Activated CD4-positive, alpha-beta memory T cell treated with anti-CD3 and anti-CD28 coated beads for 36 hours (primary cell): ENCODE data around the gene EML5. TPM values are rescaled to one million over a fixed set of nuclear protein-coding genes. Genes with fewer than 3 reads are reported as not detected.

Source experiments
- CTCF ChIA-PET: fragments of 350-600 bp; sonication (Branson Sonifier 250); formaldehyde crosslinking; loops from one replicate; lab custom pipeline; 2021; ENCODE audit warnings: antibody characterized with exemption, inconsistent platforms; lab: Charles Lee
- POLR2A ChIA-PET: fragments of 350-600 bp; sonication (Branson Sonifier 250); formaldehyde crosslinking; loops from one replicate; lab custom pipeline; 2021; ENCODE audit warnings: antibody characterized with exemption; lab: Charles Lee
- DNase-seq: peaks from one replicate; pipeline ENCODE4 v3.0.0-alpha.2; 2020
- H3K27ac Mint-ChIP-seq: one replicate; pipeline ENCODE4 v1.8.0; 2021; ENCODE audit warnings: mixed read lengths
- H3K27me3 Mint-ChIP-seq: one replicate; pipeline ENCODE4 v1.8.0; 2021; ENCODE audit warnings: mixed read lengths
- H3K36me3 Mint-ChIP-seq: one replicate; pipeline ENCODE4 v1.8.0; 2021; ENCODE audit warnings: mixed read lengths
- H3K4me1 Mint-ChIP-seq: one replicate; pipeline ENCODE4 v1.8.0; 2021; ENCODE audit warnings: low read depth, mixed read lengths
- H3K4me3 Mint-ChIP-seq: one replicate; pipeline ENCODE4 v1.8.0; 2021; ENCODE audit warnings: mild to moderate bottlenecking, mixed read lengths
- H3K9me3 Mint-ChIP-seq: one replicate; pipeline ENCODE4 v1.8.0; 2021; ENCODE audit warnings: mixed read lengths
- intact Hi-C: fragments of 100-400 bp; cut with micrococcal nuclease; formaldehyde crosslinking; loops from one replicate; pipeline ENCODE4 v1.15.1; 2023
- total RNA-seq, 2 experiments: library from RNA; stranded (reverse); gene quantifications; one replicate each; pipeline ENCODE4 v1.2.3, GENCODE V29; 2021

EML5 gene
- total RNA-seq, 2 experiments from 2014 or later, result 5.7 to 6.2 TPM

DNA sequence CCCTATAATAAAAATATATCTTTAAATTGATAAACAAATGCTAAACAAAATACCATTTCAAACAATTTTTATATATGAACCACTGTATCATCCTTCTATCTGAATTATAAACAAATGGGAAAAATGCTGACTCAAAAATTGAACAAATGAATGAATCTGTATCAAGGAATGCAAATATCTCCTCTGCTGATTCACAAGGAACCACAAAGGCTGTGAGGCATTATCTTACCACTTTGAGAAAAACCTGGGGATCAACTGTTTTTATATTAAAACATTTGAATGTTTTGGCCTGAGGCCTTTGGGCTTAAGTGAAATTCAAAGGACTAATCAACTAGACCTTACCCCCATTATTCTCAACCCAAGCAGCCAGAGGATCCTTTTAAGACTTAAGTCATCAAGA, 86.3 kb downstream of the EML5 start:
- CTCF ChIA-PET, result no interaction called here

DNA sequence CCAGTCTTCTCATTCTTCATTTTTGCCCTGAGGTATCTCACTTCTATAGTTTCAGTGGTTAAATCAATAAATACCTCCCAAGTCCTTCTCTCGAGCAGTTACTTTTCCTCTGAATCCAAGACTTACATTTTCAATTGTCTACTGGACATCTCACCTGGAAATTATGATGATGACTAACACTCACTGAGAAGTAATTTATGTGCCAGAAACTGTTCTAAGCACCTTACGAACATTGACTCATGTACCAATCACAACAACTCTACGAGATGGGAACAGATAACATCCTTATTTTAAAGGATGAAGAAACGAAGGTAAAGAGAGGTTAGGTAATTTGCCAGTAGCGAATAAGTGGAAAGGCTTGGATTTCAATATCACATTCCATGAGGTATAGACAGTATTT, 94.1 kb downstream of the EML5 start:
- DNase-seq, result no peak
- H3K27ac Mint-ChIP-seq, result no peak overlapping the region
- peaks cover 5% of the 10 kb centered on the region for H3K36me3 Mint-ChIP-seq
- intact Hi-C loops, result no loop called here
- H3K4me1 Mint-ChIP-seq, result no peaks in the 10 kb centered on the region
- H3K27me3 Mint-ChIP-seq, result no peaks in the 10 kb centered on the region
- H3K9me3 Mint-ChIP-seq, result no peaks in the 10 kb centered on the region
- CTCF ChIA-PET, result no interaction called here
- POLR2A ChIA-PET, result no interaction called here
- H3K4me3 Mint-ChIP-seq, result no peak overlapping the region

More for the DNA sequence above, 86.3 kb downstream of the EML5 start:
- POLR2A ChIA-PET, result no interaction called here
- no peak overlapping the region for H3K4me3 Mint-ChIP-seq
- H3K4me1 Mint-ChIP-seq, result no peaks in the 10 kb centered on the region
- intact Hi-C loops, result no loop called here
- H3K9me3 Mint-ChIP-seq, result no peaks in the 10 kb centered on the region
- no peaks in the 10 kb centered on the region for H3K27me3 Mint-ChIP-seq
- no peak for DNase-seq
- H3K27ac Mint-ChIP-seq, result no peak overlapping the region
- peaks cover 11% of the 10 kb centered on the region for H3K36me3 Mint-ChIP-seq

DNA sequence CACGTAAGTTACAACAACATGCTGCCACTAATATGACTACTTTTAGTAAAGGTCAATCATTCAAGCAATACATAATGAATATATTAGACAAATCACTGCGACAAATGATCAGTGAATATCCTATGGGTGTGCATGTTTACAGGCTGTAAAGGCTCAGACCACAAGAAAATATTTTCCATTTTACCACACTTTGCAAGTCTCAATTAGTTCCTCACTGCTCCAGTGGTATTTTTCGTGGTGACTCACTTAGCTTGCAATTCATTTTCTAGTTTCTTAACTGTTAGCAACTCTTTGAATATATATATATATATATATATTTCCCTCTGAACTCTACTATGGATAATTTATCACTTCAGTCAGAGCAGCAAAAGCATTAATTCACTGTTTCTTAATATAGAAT, 96.9 kb downstream of the EML5 start:
- DNase-seq, result no peak
- H3K4me3 Mint-ChIP-seq, result no peak overlapping the region
- intact Hi-C loops, result no loop called here
- no peaks in the 10 kb centered on the region for H3K4me1 Mint-ChIP-seq
- H3K27ac Mint-ChIP-seq, result no peak overlapping the region
- no peaks in the 10 kb centered on the region for H3K9me3 Mint-ChIP-seq
- ChIA-PET POLR2A (no interaction called here), CTCF (interaction anchor here (1.5 kb wide), 1 partner anchor 28 kb away, joined by 4 read pairs; no protein-coding TSS in a partner anchor)
- peaks cover 10% of the 10 kb centered on the region for H3K36me3 Mint-ChIP-seq
- no peaks in the 10 kb centered on the region for H3K27me3 Mint-ChIP-seq

DNA sequence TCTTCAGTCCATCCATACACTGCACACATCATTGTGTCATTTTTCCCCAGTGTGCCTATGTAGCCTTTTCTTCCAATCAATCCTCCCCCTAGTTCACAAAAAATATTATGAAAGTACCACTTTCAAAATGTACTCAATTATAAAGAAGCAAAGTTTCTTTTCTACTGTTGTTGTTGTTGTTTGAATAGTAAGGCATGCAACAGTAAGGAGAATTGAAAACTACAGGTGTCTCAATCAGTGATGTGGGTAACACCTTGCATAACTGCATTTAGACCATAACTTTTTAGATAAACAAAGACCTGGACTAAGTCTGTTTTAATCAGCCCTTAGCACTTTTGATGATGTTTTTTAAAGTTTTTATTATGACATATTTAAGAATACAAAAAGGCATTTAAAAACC, 104.4 kb downstream of the EML5 start:
- DNase-seq, result no peak
- intact Hi-C loops, result no loop called here
- Mint-ChIP-seq H3K4me3 (no peak overlapping the region), H3K27me3 (no peaks in the 10 kb centered on the region), H3K4me1 (no peaks in the 10 kb centered on the region), H3K36me3 (peaks cover 9% of the 10 kb centered on the region), H3K9me3 (no peaks in the 10 kb centered on the region), H3K27ac (no peak overlapping the region)
- ChIA-PET POLR2A (no interaction called here), CTCF (interaction anchor here (1.7 kb wide), 1 partner anchor 21 kb away, joined by 11 read pairs; no protein-coding TSS in a partner anchor)

DNA sequence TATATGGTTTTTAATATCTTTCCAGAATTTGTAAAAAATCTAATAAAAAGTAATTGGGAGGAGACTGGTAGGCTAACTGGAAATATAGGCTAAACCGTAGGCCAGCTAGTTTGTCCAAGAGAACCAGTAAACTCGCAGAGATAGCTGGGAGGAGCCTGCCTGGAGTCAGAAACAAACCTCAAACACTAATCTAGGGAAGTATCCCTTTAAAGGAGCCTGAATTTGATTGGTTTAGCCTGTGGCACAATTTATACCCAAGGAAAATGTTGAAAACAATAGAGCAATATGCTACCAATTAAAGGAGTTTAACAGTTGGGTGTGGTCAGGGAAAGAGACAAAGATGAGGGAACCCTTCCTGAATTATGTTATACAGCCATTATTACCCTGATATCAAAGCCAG, 109.6 kb downstream of the EML5 start:
- CTCF ChIA-PET, result interaction anchor here (0.7 kb wide), 1 partner anchor 16 kb away, joined by 3 read pairs; no protein-coding TSS in a partner anchor
- no peaks in the 10 kb centered on the region for H3K27me3 Mint-ChIP-seq
- POLR2A ChIA-PET, result no interaction called here

DNA sequence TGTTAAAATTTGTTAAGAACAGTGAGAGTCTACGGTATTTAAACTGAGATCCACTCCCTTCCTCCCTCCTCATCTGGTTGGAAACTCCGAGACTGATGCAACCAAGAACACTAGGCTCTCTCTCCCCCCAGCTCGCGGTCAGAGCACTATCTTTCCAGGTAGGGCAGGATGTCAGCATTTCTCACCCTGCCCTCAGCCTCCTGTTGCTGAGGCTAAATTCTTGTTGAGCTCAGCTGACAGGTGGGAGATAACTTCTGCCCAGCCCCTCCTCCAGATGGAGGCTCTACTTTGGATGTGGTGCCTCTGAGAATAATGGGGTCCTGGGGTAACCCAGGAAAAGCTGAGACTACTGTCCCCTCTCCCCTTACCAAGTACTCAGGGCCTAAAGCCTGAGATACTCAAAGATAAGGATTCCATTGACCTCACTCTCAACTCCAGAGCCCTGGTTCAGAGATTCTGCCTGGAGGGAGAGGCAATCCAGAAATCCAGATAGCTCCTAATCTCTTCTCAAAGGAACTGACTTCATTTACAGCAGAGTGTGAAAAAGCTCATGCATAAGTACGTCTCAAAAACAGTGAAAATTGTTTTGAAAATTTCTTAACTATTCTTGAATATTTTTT, 110.1 kb downstream of the EML5 start:
- Mint-ChIP-seq H3K27ac (no peak overlapping the region), H3K27me3 (no peaks in the 10 kb centered on the region), H3K4me3 (no peak overlapping the region), H3K4me1 (no peaks in the 10 kb centered on the region), H3K9me3 (no peaks in the 10 kb centered on the region), H3K36me3 (peaks cover 8% of the 10 kb centered on the region)
- intact Hi-C loops, result no loop called here
- DNase-seq, result peak; percentile 13
- ChIA-PET CTCF (interaction anchor here (0.7 to 0.9 kb wide), 3 partner anchors 12 to 16 kb away, joined by 3 to 6 read pairs (median 3); no protein-coding TSS in a partner anchor), POLR2A (no interaction called here)

More for the DNA sequence above, 109.6 kb downstream of the EML5 start:
- no peak overlapping the region for H3K4me3 Mint-ChIP-seq
- no peak overlapping the region for H3K27ac Mint-ChIP-seq
- intact Hi-C loops, result no loop called here
- no peak for DNase-seq
- H3K4me1 Mint-ChIP-seq, result no peaks in the 10 kb centered on the region
- no peaks in the 10 kb centered on the region for H3K9me3 Mint-ChIP-seq
- peaks cover 8% of the 10 kb centered on the region for H3K36me3 Mint-ChIP-seq

DNA sequence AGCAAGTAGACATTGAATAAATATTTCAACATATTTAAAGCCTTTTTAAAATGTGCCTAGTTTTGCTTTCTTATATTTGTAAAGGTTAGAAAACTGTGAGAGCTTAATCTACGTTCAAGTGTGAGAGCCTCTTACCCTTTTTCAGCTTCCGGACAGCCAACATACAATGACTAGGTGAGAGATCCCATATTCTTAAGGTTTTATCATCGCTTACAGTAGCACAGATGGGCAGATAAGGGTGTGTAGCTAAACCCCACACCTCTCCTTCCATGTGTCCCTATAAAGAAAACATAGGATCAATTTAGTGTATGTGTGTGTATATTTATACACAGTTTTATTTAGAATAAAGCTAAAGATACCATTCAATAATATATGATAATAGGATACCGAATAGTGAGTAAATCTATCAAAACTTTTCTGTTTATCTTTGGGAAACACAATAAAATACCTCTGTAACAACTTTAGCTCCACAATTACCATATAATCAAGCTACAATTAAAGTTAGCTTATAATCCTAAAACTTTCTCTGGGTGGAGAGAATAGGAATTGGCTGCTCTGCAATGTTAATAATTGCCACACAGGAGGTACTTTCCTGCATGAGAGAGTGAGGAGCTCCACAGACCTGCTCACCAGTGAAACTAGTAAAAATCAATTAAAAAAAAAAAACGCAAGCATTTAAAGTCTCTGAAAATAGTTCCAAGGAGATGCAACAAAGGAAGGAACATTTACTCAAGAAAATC, 110.8 kb downstream of the EML5 start:
- peaks cover 7% of the 10 kb centered on the region for H3K36me3 Mint-ChIP-seq
- intact Hi-C loops, result no loop called here
- POLR2A ChIA-PET, result interaction anchor here (0.6 kb wide), 1 partner anchor 699 kb away, joined by 3 read pairs; no protein-coding TSS in a partner anchor

DNA sequence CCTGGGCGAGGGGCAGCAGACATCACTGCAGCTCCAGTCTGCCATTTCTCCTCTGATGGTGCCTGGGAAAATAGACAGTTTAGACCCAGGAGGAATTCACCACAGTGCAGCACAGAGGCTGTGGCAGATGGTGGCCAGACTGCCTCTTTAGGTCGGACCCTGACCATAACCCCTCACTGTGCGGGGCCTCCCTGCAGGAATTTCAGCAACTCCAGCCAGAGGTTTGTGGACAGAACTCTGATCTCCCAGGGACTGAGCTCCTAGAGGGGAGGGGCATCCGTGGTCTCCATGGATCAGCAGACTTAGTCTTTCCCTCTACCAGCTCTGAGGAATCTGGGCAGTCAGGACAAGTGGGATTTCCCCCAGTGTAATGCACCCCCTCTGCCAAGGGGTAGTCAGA, 123.4 kb downstream of the EML5 start:
- no peak for DNase-seq
- Mint-ChIP-seq H3K4me3 (no peak overlapping the region), H3K27me3 (no peaks in the 10 kb centered on the region), H3K27ac (no peak overlapping the region), H3K4me1 (no peaks in the 10 kb centered on the region), H3K36me3 (peaks cover 20% of the 10 kb centered on the region), H3K9me3 (peaks cover 9% of the 10 kb centered on the region)
- intact Hi-C loops, result no loop called here
- ChIA-PET CTCF (interaction anchor here (1.0 to 4.8 kb wide), 4 partner anchors 12 to 198 kb away, joined by 3 to 35 read pairs (median 7); no protein-coding TSS in a partner anchor), POLR2A (no interaction called here)

More for the DNA sequence above, 110.8 kb downstream of the EML5 start:
- no peak overlapping the region for H3K4me3 Mint-ChIP-seq
- H3K27me3 Mint-ChIP-seq, result no peaks in the 10 kb centered on the region
- H3K4me1 Mint-ChIP-seq, result no peaks in the 10 kb centered on the region
- H3K27ac Mint-ChIP-seq, result no peak overlapping the region
- CTCF ChIA-PET, result interaction anchor here (0.7 to 1.1 kb wide), 4 partner anchors 11 to 15 kb away, joined by 3 to 6 read pairs (median 4); no protein-coding TSS in a partner anchor
- DNase-seq, result no peak
- no peaks in the 10 kb centered on the region for H3K9me3 Mint-ChIP-seq

DNA sequence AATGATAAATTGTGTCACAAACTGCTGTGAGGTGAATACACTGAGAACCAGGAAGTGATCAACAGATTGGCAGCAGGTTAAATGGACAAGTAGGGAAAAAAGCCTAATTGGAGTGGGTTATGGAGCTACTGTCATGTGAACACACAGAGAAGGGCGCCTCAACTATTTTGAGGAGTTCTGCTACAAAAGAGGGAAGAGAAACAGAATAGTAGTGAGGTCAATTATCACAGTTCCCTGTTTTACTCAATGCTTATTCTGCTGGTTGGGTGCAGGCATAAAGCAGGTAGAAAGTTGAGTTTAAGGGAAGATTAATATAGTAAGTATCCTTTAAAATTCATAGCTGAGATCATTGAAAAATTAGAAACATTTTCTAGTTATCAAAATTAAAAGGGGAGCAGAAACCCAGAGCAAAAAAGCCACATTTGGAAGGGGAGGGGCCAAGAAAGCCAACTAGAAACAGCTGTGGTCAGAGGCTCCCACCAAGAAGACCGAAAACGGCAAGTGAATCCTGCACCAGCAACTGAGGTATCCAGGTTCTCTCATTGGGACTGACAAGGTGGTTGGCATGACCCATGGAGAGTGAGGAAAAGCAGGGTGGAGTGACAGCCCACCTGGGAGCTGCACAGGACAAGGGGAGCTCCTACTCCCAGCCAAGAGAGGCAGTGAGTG, 124.2 kb downstream of the EML5 start:
- ChIA-PET POLR2A (interaction anchor here (0.6 kb wide), 1 partner anchor 156 kb away, joined by 3 read pairs; the partner anchor contains the start of gene TTC8), CTCF (interaction anchor here (0.6 to 4.8 kb wide), 15 partner anchors 9 to 1252 kb away, joined by 3 to 35 read pairs (median 4); partner anchors contain the start of gene TTC8)
- Mint-ChIP-seq H3K4me1 (no peaks in the 10 kb centered on the region), H3K27me3 (no peaks in the 10 kb centered on the region), H3K36me3 (peaks cover 15% of the 10 kb centered on the region), H3K9me3 (peaks cover 9% of the 10 kb centered on the region), H3K27ac (no peak overlapping the region), H3K4me3 (no peak overlapping the region)
- no peak for DNase-seq
- intact Hi-C loops, result no loop called here

DNA sequence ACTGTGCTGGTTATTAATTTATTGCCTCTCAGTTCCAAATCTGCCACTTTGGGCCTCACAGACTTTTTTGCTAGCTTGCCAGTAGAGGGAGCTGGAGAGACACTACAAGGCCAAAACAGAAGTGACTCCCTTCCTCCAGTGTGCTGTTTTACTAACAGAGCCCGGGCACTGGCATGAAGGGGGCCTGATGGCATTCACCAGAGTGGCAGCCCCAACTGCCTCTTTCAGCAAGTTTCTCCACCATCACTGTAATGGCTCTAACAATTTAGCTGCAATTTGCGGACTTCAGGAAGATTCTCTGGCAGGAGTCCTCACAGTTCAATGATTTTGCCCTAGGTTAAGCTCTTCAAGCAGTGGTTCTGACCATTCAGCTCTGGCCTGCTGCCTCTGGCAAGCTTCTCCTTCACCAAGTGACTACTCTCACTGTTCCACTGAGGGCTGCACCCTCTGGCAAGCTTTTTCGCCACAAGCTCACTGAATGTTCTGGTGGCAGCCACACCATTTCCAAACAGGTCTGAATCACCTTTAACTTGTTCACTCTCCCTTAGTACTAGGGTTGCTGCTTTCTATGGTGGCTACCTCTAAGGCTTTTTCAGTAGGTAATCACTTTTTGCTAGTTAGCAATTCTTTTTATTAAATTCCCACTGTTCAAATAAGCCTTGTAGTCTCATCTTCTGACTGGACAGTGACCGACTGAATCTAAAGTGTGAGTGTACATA, 125.0 kb downstream of the EML5 start:
- intact Hi-C loops, result loop anchor here (1.0 kb wide), 3 partner anchors 125 to 346 kb away; partner anchors contain the start of gene EML5
- Mint-ChIP-seq H3K4me3 (no peak overlapping the region), H3K9me3 (peaks cover 9% of the 10 kb centered on the region), H3K27ac (no peak overlapping the region), H3K36me3 (peaks cover 8% of the 10 kb centered on the region), H3K4me1 (no peaks in the 10 kb centered on the region), H3K27me3 (no peaks in the 10 kb centered on the region)
- ChIA-PET CTCF (interaction anchor here (0.6 to 4.8 kb wide), 37 partner anchors 10 to 1559 kb away, joined by 3 to 35 read pairs (median 4); partner anchors contain the start of genes EML5 and TTC8), POLR2A (no interaction called here)
- DNase-seq, result peak; percentile 54

DNA sequence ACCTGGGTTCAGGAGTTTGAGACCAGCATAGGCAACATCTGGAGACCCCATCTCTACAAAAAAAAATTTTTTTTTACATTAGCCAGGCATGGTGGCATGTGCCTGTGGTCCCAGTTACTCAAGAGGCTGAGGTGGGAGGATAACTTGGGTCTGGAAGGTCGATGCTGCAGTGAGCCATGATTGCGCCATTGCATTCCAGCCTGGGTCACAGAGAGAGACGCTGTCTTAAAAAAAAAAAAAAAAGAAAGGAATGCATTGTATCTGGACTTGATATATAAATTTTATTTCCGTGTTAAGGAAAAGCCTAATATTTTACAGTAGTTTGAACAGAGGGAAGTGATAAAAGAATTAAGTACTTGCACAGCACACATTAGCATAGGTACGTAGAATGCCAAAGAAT, 132.7 kb downstream of the EML5 start:
- peaks cover 28% of the 10 kb centered on the region for H3K36me3 Mint-ChIP-seq
- POLR2A ChIA-PET, result no interaction called here

More for the DNA sequence above, 132.7 kb downstream of the EML5 start:
- intact Hi-C loops, result no loop called here
- no peak for DNase-seq
- Mint-ChIP-seq H3K27me3 (no peaks in the 10 kb centered on the region), H3K4me3 (no peak overlapping the region), H3K27ac (no peak overlapping the region), H3K4me1 (no peaks in the 10 kb centered on the region), H3K9me3 (peaks cover 9% of the 10 kb centered on the region)
- CTCF ChIA-PET, result no interaction called here
